Fibroblast of upper back skin (primary cell): ENCODE data around the gene NDUFA3.
A peak's percentile ranks its signal among the peaks of the same experiment; 100 is the strongest.

Experiments
- DNase-seq: peaks from one replicate; pipeline ENCODE4 v3.0.0-alpha.2; 2013

Gene NDUFA3

GRCh38 chr19:54141356-54141755 lies 38.7 kb downstream of the NDUFA3 start:
- DNase-seq, result peak; percentile 39

- no peak for DNase-seq
These were observed 39.6 kb downstream of the NDUFA3 start for GRCh38 chr19:54142166-54142780.

GRCh38 chr19:54145541-54146158 lies 43.0 kb downstream of the NDUFA3 start:
- DNase-seq, result no peak

GRCh38 chr19:54147676-54148075 lies 45.0 kb downstream of the NDUFA3 start:
- no peak for DNase-seq

GRCh38 chr19:54148158-54148557 lies 45.5 kb downstream of the NDUFA3 start:
- DNase-seq, result no peak

- DNase-seq, result no peak
These were observed 46.6 kb downstream of the NDUFA3 start for GRCh38 chr19:54149021-54149812.

GRCh38 chr19:54151362-54152035 lies 48.8 kb downstream of the NDUFA3 start:
- no peak for DNase-seq

GRCh38 chr19:54152267-54152666 lies 49.6 kb downstream of the NDUFA3 start:
- DNase-seq, result no peak

- no peak for DNase-seq
These were observed 50.3 kb downstream of the NDUFA3 start for GRCh38 chr19:54152878-54153524.

- DNase-seq, result no peak
These were observed 51.2 kb downstream of the NDUFA3 start for GRCh38 chr19:54153731-54154326.

GRCh38 chr19:54154603-54155345 lies 52.1 kb downstream of the NDUFA3 start:
- DNase-seq, result peak; percentile 16

GRCh38 chr19:54155694-54156093 lies 53.0 kb downstream of the NDUFA3 start:
- no peak for DNase-seq

- no peak for DNase-seq
These were observed 53.8 kb downstream of the NDUFA3 start for GRCh38 chr19:54156490-54156889.

GRCh38 chr19:54156953-54157352 lies 54.3 kb downstream of the NDUFA3 start:
- no peak for DNase-seq
